GM12891 (cell line): ENCODE measurements around the gene GAGE13.
"Not testable (repeated sequence)": the region's sequence is repeated elsewhere in the genome, so short reads cannot be mapped to it uniquely, and the experiment has no call there.

Experiments
- PAX5 ChIP-seq: IDR thresholded peaks from 2 replicates; pipeline ENCODE4 v1.6.1; 2011; ENCODE audit warnings: low read length, moderate library complexity, mild to moderate bottlenecking; ENCODE audit not compliant: insufficient read depth, severe bottlenecking
- POLR2A ChIP-seq: IDR thresholded peaks from 2 replicates; pipeline ENCODE4 v1.6.1; 2011; ENCODE audit warnings: low read depth, low read length, control low read depth
- POLR2AphosphoS5 ChIP-seq: IDR thresholded peaks from 2 replicates; pipeline ENCODE4 v1.6.1; 2011; ENCODE audit warnings: low read depth, low read length, control low read depth
- POU2F2 ChIP-seq: IDR thresholded peaks from 2 replicates; pipeline ENCODE4 v1.6.1; 2011; ENCODE audit warnings: low read depth, mild to moderate bottlenecking, control low read depth, low read length, moderate library complexity
- SPI1 ChIP-seq: IDR thresholded peaks from 2 replicates; pipeline ENCODE4 v1.6.1; 2011; ENCODE audit warnings: low read depth, low read length, control low read depth
- TAF1 ChIP-seq: IDR thresholded peaks from 2 replicates; pipeline ENCODE4 v1.6.1; 2011; ENCODE audit warnings: low read depth, low read length, control low read depth

- TF ChIP-seq POLR2A, POLR2AphosphoS5, SPI1, POU2F2, TAF1, PAX5: not testable (repeated sequence)
Observed at GRCh38 chrX:49345402-49345801, 14.0 kb downstream of the GAGE13 start.
